K562 (cell line): Measurements from ENCODE around the gene TNC. TPM values are rescaled to one million over a fixed set of nuclear protein-coding genes. Genes with fewer than 3 reads are reported as not detected.

Experiments
- ATAC-seq: fragments of 200-7000 bp; cut with Tn5 transposase; 3 replicates; pipeline ENCODE4 v1.9.1; 2020; ENCODE audit warnings: moderate library complexity
- BruUV-seq: library from RNA; stranded (reverse); fragments of 400-500 nt; replicated peaks from 2 replicates; lab custom pipeline; 2021; lab: Mats Ljungman, UMichigan
- CTCF ChIA-PET: fragments of 300-600 bp; formaldehyde crosslinking; extraction: SDS; loops from one replicate; lab custom pipeline; 2021; ENCODE audit warnings: low intra/inter-chr PET ratio; lab: Yijun Ruan, JAX
- POLR2A ChIA-PET: fragments of 300-600, 350-650 bp; sonication (Branson Sonifier 250); formaldehyde crosslinking; extraction: SDS; loops from one replicate; lab custom pipeline; 2021; ENCODE audit warnings: antibody characterized with exemption, inconsistent platforms; lab: Yijun Ruan, JAX
- DNase-seq, 4 experiments: peaks; one replicate each; pipeline versions ENCODE4 v3.0.0 to v3.0.0-alpha.2; 2011 to 2018; ENCODE audit warnings: low spot score in 3 of 4, mixed read lengths in 3 of 4; ENCODE audit errors: extremely low read depth in 1 of 4
- FAIRE-seq: peaks from 2 replicates; lab custom pipeline; 2011; peaks lifted over from hg19 to GRCh38; lab: Jason Lieb, UNC
- H2AFZ ChIP-seq: 2 replicates; pipeline ENCODE4 v1.6.0; 2011; ENCODE audit warnings: low read depth, low read length, control low read depth, inconsistent platforms
- H3K27ac ChIP-seq: fragments of 200-600 bp; 3 replicates; pipeline ENCODE4 v1.8.0; 2011; ENCODE audit warnings: low read depth, mild to moderate bottlenecking, control low read depth, inconsistent platforms, low read length, moderate library complexity, mixed read lengths; ENCODE audit errors: extremely low read depth
- H3K27me3 ChIP-seq, 2 experiments: fragments of 300-600 bp in 1 of 2; 2 replicates in 1 of 2; 3 replicates in 1 of 2; pipeline versions ENCODE4 v1.6.0 to v1.8.0; 2011; ENCODE audit warnings: inconsistent platforms in 2 of 2, low read length in 2 of 2, mild to moderate bottlenecking in 1 of 2, mixed read lengths in 1 of 2, moderate library complexity in 1 of 2; ENCODE audit not compliant: control insufficient read depth in 2 of 2, insufficient read depth in 2 of 2
- H3K36me3 ChIP-seq: fragments of 300-600 bp; 3 replicates; pipeline ENCODE4 v1.8.0; 2011; ENCODE audit warnings: mild to moderate bottlenecking, low read length, inconsistent platforms; ENCODE audit not compliant: control insufficient read depth, insufficient read depth
- H3K4me1 ChIP-seq, 2 experiments: fragments of 200-600 bp in 1 of 2; replicated peaks in 1 of 2; 2 replicates in 1 of 2; 3 replicates in 1 of 2; pipeline versions ENCODE4 v1.5.1 to v1.8.0; 2011; ENCODE audit warnings: inconsistent platforms in 2 of 2, low read length in 2 of 2, mild to moderate bottlenecking in 1 of 2, mixed read lengths in 1 of 2, moderate library complexity in 1 of 2; ENCODE audit not compliant: control insufficient read depth in 2 of 2, insufficient read depth in 2 of 2
- H3K4me2 ChIP-seq: 2 replicates; pipeline ENCODE4 v1.6.1; 2011; ENCODE audit warnings: low read length, control low read depth, inconsistent platforms, mixed read lengths; ENCODE audit not compliant: insufficient read depth
- H3K4me3 ChIP-seq: fragments of 200-600 bp; sonication (generic), shearing (Covaris generic); 2 replicates; pipeline ENCODE4 v1.5.1; 2016; ENCODE audit warnings: control low read depth, inconsistent platforms
- H3K79me2 ChIP-seq: fragments of 200-600 bp; 3 replicates; pipeline ENCODE4 v1.8.0; 2011; ENCODE audit warnings: low read length, inconsistent platforms; ENCODE audit not compliant: control insufficient read depth, insufficient read depth
- H3K9ac ChIP-seq, 2 experiments: 2 replicates each; pipeline versions ENCODE4 v1.6.0 to v1.6.1; 2011; ENCODE audit warnings: low read depth in 2 of 2, low read length in 2 of 2, control low read depth in 1 of 2, inconsistent platforms in 1 of 2, mild to moderate bottlenecking in 1 of 2, mixed read lengths in 1 of 2; ENCODE audit not compliant: insufficient read depth in 1 of 2
- H3K9me1 ChIP-seq: one replicate; pipeline ENCODE4 v1.6.0; 2011; ENCODE audit warnings: inconsistent platforms, mild to moderate bottlenecking, low read length, moderate library complexity; ENCODE audit not compliant: control insufficient read depth, insufficient read depth
- H3K9me3 ChIP-seq: replicated peaks from 2 replicates; pipeline ENCODE4 v1.5.1; 2011; ENCODE audit warnings: low read depth, low read length, inconsistent platforms; ENCODE audit not compliant: control insufficient read depth, insufficient read depth
- H4K20me1 ChIP-seq: replicated peaks from 2 replicates; pipeline ENCODE4 v1.6.1; 2011; ENCODE audit warnings: low read length, inconsistent platforms, mixed read lengths; ENCODE audit not compliant: control insufficient read depth, insufficient read depth
- ATF3 ChIP-seq, 2 experiments: fragments of 450-650 bp in 1 of 2; sonication (generic) in 1 of 2; formaldehyde crosslinking in 1 of 2; IDR thresholded peaks in 1 of 2; conservative IDR thresholded peaks in 1 of 2; 2 replicates each; pipeline versions ENCODE4 v1.6.1 to v1.8.1; 2016 to 2023; ENCODE audit warnings: mild to moderate bottlenecking in 2 of 2, moderate library complexity in 2 of 2, inconsistent platforms in 1 of 2, missing genetic modification reagents in 1 of 2
- ELF1 ChIP-seq: fragments of 200-800 bp; sonication (Bioruptor generic); IDR thresholded peaks from 2 replicates; pipeline ENCODE4 v1.6.1; 2016; ENCODE audit warnings: missing genetic modification characterization, missing compliant biosample characterization
- ELF4 ChIP-seq: fragments of 450-650 bp; formaldehyde crosslinking; IDR thresholded peaks from 2 replicates; pipeline ENCODE4 v1.4.0; 2022; ENCODE audit warnings: missing genetic modification characterization
- FUS ChIP-seq: fragments of 200-400 bp; formaldehyde crosslinking; optimal IDR thresholded peaks from 2 replicates; pipeline ENCODE3; 2017; ENCODE audit warnings: low read depth, low read length
- HIVEP1 ChIP-seq: fragments of 250-450 bp; sonication (Bioruptor Pico); IDR thresholded peaks from 2 replicates; pipeline ENCODE4 v1.4.0; 2020; ENCODE audit warnings: mild to moderate bottlenecking
- HOXB6 ChIP-seq: fragments of 250-450 bp; sonication (Bioruptor Pico); IDR thresholded peaks from 2 replicates; pipeline ENCODE4 v1.5.1; 2022; ENCODE audit warnings: mild to moderate bottlenecking, borderline replicate concordance
- HSF4 ChIP-seq: fragments of 250-450 bp; sonication (Bioruptor Pico); IDR thresholded peaks from 2 replicates; pipeline ENCODE4 v2.1.2; 2022; ENCODE audit warnings: mild to moderate bottlenecking, moderate library complexity, borderline replicate concordance
- IRF9 ChIP-seq: fragments of 450-650 bp; IDR thresholded peaks from 2 replicates; pipeline ENCODE4 v1.6.1; 2016; ENCODE audit warnings: missing biosample characterization, missing genetic modification characterization
- NR2C1 ChIP-seq, 2 experiments: fragments of 450-650 bp; IDR thresholded peaks; 2 replicates each; pipeline ENCODE4 v1.6.1; 2017; ENCODE audit warnings: mild to moderate bottlenecking in 2 of 2, antibody characterized with exemption in 1 of 2, inconsistent platforms in 1 of 2, missing compliant biosample characterization in 1 of 2, missing genetic modification characterization in 1 of 2
- NR2F6 ChIP-seq: fragments of 450-650 bp; formaldehyde crosslinking; IDR thresholded peaks from 2 replicates; pipeline ENCODE4 v1.4.0; 2020; ENCODE audit warnings: mild to moderate bottlenecking
- POLR2G ChIP-seq: fragments of 200-400 bp; formaldehyde crosslinking; IDR thresholded peaks from 2 replicates; pipeline ENCODE4 v1.6.1; 2017; ENCODE audit warnings: low read depth, mild to moderate bottlenecking, antibody characterized with exemption, low read length, moderate library complexity
- RHOXF2B ChIP-seq: fragments of 250-450 bp; sonication (Bioruptor Pico); conservative IDR thresholded peaks from 2 replicates; pipeline ENCODE4 v1.5.1; 2021
- SMAD4 ChIP-seq: fragments of 250-450 bp; sonication (Bioruptor Pico); conservative IDR thresholded peaks from 2 replicates; pipeline ENCODE4 v1.8.0; 2021; ENCODE audit warnings: inconsistent platforms, mild to moderate bottlenecking, moderate library complexity
- ZBTB11 ChIP-seq, 3 experiments: fragments of 200-800 bp in 1 of 3; fragments of 250-450 bp in 1 of 3; fragments of 450-650 bp in 1 of 3; sonication (Bioruptor Pico) in 1 of 3; sonication (Bioruptor generic) in 1 of 3; formaldehyde crosslinking in 1 of 3; IDR thresholded peaks; 2 replicates each; pipeline versions ENCODE4 v1.6.1 to v1.8.0; 2016 to 2022; ENCODE audit warnings: mild to moderate bottlenecking in 2 of 3, missing genetic modification characterization in 2 of 3, missing compliant biosample characterization in 1 of 3, moderate library complexity in 1 of 3
- ZNF408 ChIP-seq: fragments of 250-450 bp; sonication (Bioruptor Pico); IDR thresholded peaks from 2 replicates; pipeline ENCODE4 v1.4.0; 2020; ENCODE audit warnings: low read depth, mild to moderate bottlenecking, moderate library complexity
- ZNF41 ChIP-seq: fragments of 250-450 bp; sonication (Bioruptor Pico); conservative IDR thresholded peaks from 2 replicates; pipeline ENCODE4 v1.4.0; 2020; ENCODE audit warnings: mild to moderate bottlenecking
- WGBS: fragments of 100-300 bp; shearing (Covaris generic); methylation state at CpG from one replicate; pipeline ENCODE4 v1.1.6; 2016; ENCODE audit warnings: low coverage, mixed read lengths; ENCODE audit not compliant: insufficient coverage; ENCODE audit errors: missing lambda C conversion rate; 5-methylcytosine and 5-hydroxymethylcytosine counted together
- in situ Hi-C: fragments of 300-500 bp; cut with MboI; formaldehyde crosslinking; loops from 4 replicates; pipeline ENCODE4 v1.15.0; 2018; ENCODE audit warnings: inconsistent platforms, mixed read lengths
- intact Hi-C: fragments of 100-400 bp; cut with micrococcal nuclease; formaldehyde crosslinking; loops from 2 replicates; pipeline ENCODE4 v1.14.2; 2022
- polyA plus RNA-seq, 8 experiments: library from polyadenylated mRNA; depleted of rRNA in 4 of 8; stranded (reverse) in 5 of 8; unstranded in 3 of 8; fragments of >200 nt; fragmentation: Nextera tagmentation in 2 of 8; fragmentation: Illumina TruSeq in 1 of 8; extraction: Ambion mirVana in 2 of 8; extraction: Trizol in 1 of 8; gene quantifications; 2 replicates each; pipeline versions ENCODE4 v1.2.1 to v1.2.3, GENCODE V29; 2011 to 2014; ENCODE audit warnings: inconsistent platforms in 1 of 8, missing spikeins in 1 of 8
- total RNA-seq, 7 experiments: library from RNA; depleted of rRNA in 6 of 7; stranded (reverse); fragments of >200 nt in 6 of 7; fragmentation: Illumina TruSeq in 2 of 7; extraction: Trizol in 2 of 7; gene quantifications; 2 replicates each; pipeline versions ENCODE4 v1.2.1 to v1.2.3, GENCODE V29; 2011 to 2021; ENCODE audit warnings: low replicate concordance in 1 of 7

The TNC gene
- total and polyA plus RNA-seq, 9 of the 15 experiments (the other 6 are each of a cell fraction or from before 2014, with no cell fraction given): under 0.01 to 0.29 TPM; not detected in 7

GRCh38 chr9:115018547-115019435 is 99.2 kb downstream of the TNC start:
- no TSS peak for BruUV-seq
- Histone ChIP-seq H3K9ac (no peak overlapping the region), H3K9me1 (no peaks in the 10 kb centered on the region), H3K9me3 (no peaks in the 10 kb centered on the region), H2AFZ (no peak overlapping the region), H3K4me3 (no peak overlapping the region), H3K4me2 (no peak overlapping the region), H3K36me3 (no peaks in the 10 kb centered on the region), H3K27ac (no peak overlapping the region), H3K79me2 (no peaks in the 10 kb centered on the region), H3K27me3 (no peaks in the 10 kb centered on the region), H4K20me1 (no peaks in the 10 kb centered on the region), H3K4me1 (no peaks in the 10 kb centered on the region)
- under 1% methylated on average over 8 of the region's 8 CpGs for WGBS
- no peak for FAIRE-seq
- in situ Hi-C loops: no loop called here
- no peak for ATAC-seq
- ChIA-PET POLR2A (no interaction called here), CTCF (no interaction called here)
- DNase-seq: no peak
- intact Hi-C loops: no loop called here
- no peak for TF ChIP-seq IRF9 (tag)
- no peak for TF ChIP-seq HIVEP1
- TF ChIP-seq ELF4: no peak
- no peak for TF ChIP-seq ATF3 (IDR thresholded peaks at IDR 0.05)
- no peak for TF ChIP-seq ATF3 (CRISPR knock-in tag; conservative IDR thresholded peaks at IDR 0.05)
- TF ChIP-seq FUS: no peak
- no peak for TF ChIP-seq NR2C1 (IDR thresholded peaks at IDR 0.05)
- TF ChIP-seq NR2C1 (tag; IDR thresholded peaks at IDR 0.05): no peak
- TF ChIP-seq HOXB6 (CRISPR knock-in tag): no peak
- no peak for TF ChIP-seq ZNF408 (CRISPR knock-in tag)
- TF ChIP-seq NR2F6 (CRISPR knock-in tag): no peak
- no peak for TF ChIP-seq ZNF41 (CRISPR knock-in tag)
- no peak for TF ChIP-seq SMAD4
- TF ChIP-seq POLR2G: no peak
- no peak for TF ChIP-seq ELF1 (tag)
- no peak for TF ChIP-seq RHOXF2B (CRISPR knock-in tag)
- no peak for TF ChIP-seq HSF4
- no peak for TF ChIP-seq ZBTB11 (CRISPR knock-in tag; IDR thresholded peaks at IDR 0.05)
